HL-60 (cell line): ENCODE data around the gene MPND.

Source experiments
- CTCF ChIP-seq: IDR thresholded peaks from one replicate; pipeline ENCODE4 v1.5.1; 2011; ENCODE audit warnings: low read length, control low read depth, inconsistent platforms; ENCODE audit not compliant: insufficient read depth
- GABPA ChIP-seq: IDR thresholded peaks from 2 replicates; pipeline ENCODE4 v1.6.1; 2012; ENCODE audit warnings: low read depth
- POLR2AphosphoS5 ChIP-seq: IDR thresholded peaks from 2 replicates; pipeline ENCODE4 v1.6.1; 2012; ENCODE audit warnings: low read depth
- REST ChIP-seq: IDR thresholded peaks from 2 replicates; pipeline ENCODE4 v1.6.1; 2012; ENCODE audit warnings: low read depth; ENCODE audit not compliant: insufficient replicate concordance
- SPI1 ChIP-seq: IDR thresholded peaks from 2 replicates; pipeline ENCODE4 v1.6.1; 2012; ENCODE audit warnings: low read depth, mild to moderate bottlenecking, borderline replicate concordance

- TF ChIP-seq CTCF (no peak), REST (no peak), POLR2AphosphoS5 (no peak), SPI1 (no peak), GABPA (no peak)
These were observed 24.9 kb upstream of the MPND start for GRCh38 chr19:4318460-4318859.
